K562 (cell line): ENCODE data around the gene NINL. TPM values are rescaled to one million over a fixed set of nuclear protein-coding genes. Genes with fewer than 3 reads are reported as not detected.

ENCODE experiments used
- ATAC-seq: fragments of 200-7000 bp; cut with Tn5 transposase; 3 replicates; pipeline ENCODE4 v1.9.1; 2020; ENCODE audit warnings: moderate library complexity
- BruUV-seq: library from RNA; stranded (reverse); fragments of 400-500 nt; replicated peaks from 2 replicates; lab custom pipeline; 2021; lab: Mats Ljungman, UMichigan
- CTCF ChIA-PET: fragments of 300-600 bp; formaldehyde crosslinking; extraction: SDS; loops from one replicate; lab custom pipeline; 2021; ENCODE audit warnings: low intra/inter-chr PET ratio; lab: Yijun Ruan, JAX
- POLR2A ChIA-PET: fragments of 300-600, 350-650 bp; sonication (Branson Sonifier 250); formaldehyde crosslinking; extraction: SDS; loops from one replicate; lab custom pipeline; 2021; ENCODE audit warnings: antibody characterized with exemption, inconsistent platforms; lab: Yijun Ruan, JAX
- DNase-seq, 4 experiments: peaks; one replicate each; pipeline versions ENCODE4 v3.0.0 to v3.0.0-alpha.2; 2011 to 2018; ENCODE audit warnings: low spot score in 3 of 4, mixed read lengths in 3 of 4; ENCODE audit errors: extremely low read depth in 1 of 4
- FAIRE-seq: peaks from 2 replicates; lab custom pipeline; 2011; peaks lifted over from hg19 to GRCh38; lab: Jason Lieb, UNC
- H2AFZ ChIP-seq: 2 replicates; pipeline ENCODE4 v1.6.0; 2011; ENCODE audit warnings: low read depth, low read length, control low read depth, inconsistent platforms
- H3K27ac ChIP-seq: fragments of 200-600 bp; 3 replicates; pipeline ENCODE4 v1.8.0; 2011; ENCODE audit warnings: low read depth, mild to moderate bottlenecking, control low read depth, inconsistent platforms, low read length, moderate library complexity, mixed read lengths; ENCODE audit errors: extremely low read depth
- H3K27me3 ChIP-seq, 2 experiments: fragments of 300-600 bp in 1 of 2; 2 replicates in 1 of 2; 3 replicates in 1 of 2; pipeline versions ENCODE4 v1.6.0 to v1.8.0; 2011; ENCODE audit warnings: inconsistent platforms in 2 of 2, low read length in 2 of 2, mild to moderate bottlenecking in 1 of 2, mixed read lengths in 1 of 2, moderate library complexity in 1 of 2; ENCODE audit not compliant: control insufficient read depth in 2 of 2, insufficient read depth in 2 of 2
- H3K36me3 ChIP-seq: fragments of 300-600 bp; 3 replicates; pipeline ENCODE4 v1.8.0; 2011; ENCODE audit warnings: mild to moderate bottlenecking, low read length, inconsistent platforms; ENCODE audit not compliant: control insufficient read depth, insufficient read depth
- H3K4me1 ChIP-seq, 2 experiments: fragments of 200-600 bp in 1 of 2; replicated peaks in 1 of 2; 2 replicates in 1 of 2; 3 replicates in 1 of 2; pipeline versions ENCODE4 v1.5.1 to v1.8.0; 2011; ENCODE audit warnings: inconsistent platforms in 2 of 2, low read length in 2 of 2, mild to moderate bottlenecking in 1 of 2, mixed read lengths in 1 of 2, moderate library complexity in 1 of 2; ENCODE audit not compliant: control insufficient read depth in 2 of 2, insufficient read depth in 2 of 2
- H3K4me2 ChIP-seq: 2 replicates; pipeline ENCODE4 v1.6.1; 2011; ENCODE audit warnings: low read length, control low read depth, inconsistent platforms, mixed read lengths; ENCODE audit not compliant: insufficient read depth
- H3K4me3 ChIP-seq: fragments of 200-600 bp; sonication (generic), shearing (Covaris generic); 2 replicates; pipeline ENCODE4 v1.5.1; 2016; ENCODE audit warnings: control low read depth, inconsistent platforms
- H3K79me2 ChIP-seq: fragments of 200-600 bp; 3 replicates; pipeline ENCODE4 v1.8.0; 2011; ENCODE audit warnings: low read length, inconsistent platforms; ENCODE audit not compliant: control insufficient read depth, insufficient read depth
- H3K9ac ChIP-seq, 2 experiments: 2 replicates each; pipeline versions ENCODE4 v1.6.0 to v1.6.1; 2011; ENCODE audit warnings: low read depth in 2 of 2, low read length in 2 of 2, control low read depth in 1 of 2, inconsistent platforms in 1 of 2, mild to moderate bottlenecking in 1 of 2, mixed read lengths in 1 of 2; ENCODE audit not compliant: insufficient read depth in 1 of 2
- H3K9me1 ChIP-seq: one replicate; pipeline ENCODE4 v1.6.0; 2011; ENCODE audit warnings: inconsistent platforms, mild to moderate bottlenecking, low read length, moderate library complexity; ENCODE audit not compliant: control insufficient read depth, insufficient read depth
- H3K9me3 ChIP-seq: replicated peaks from 2 replicates; pipeline ENCODE4 v1.5.1; 2011; ENCODE audit warnings: low read depth, low read length, inconsistent platforms; ENCODE audit not compliant: control insufficient read depth, insufficient read depth
- H4K20me1 ChIP-seq: replicated peaks from 2 replicates; pipeline ENCODE4 v1.6.1; 2011; ENCODE audit warnings: low read length, inconsistent platforms, mixed read lengths; ENCODE audit not compliant: control insufficient read depth, insufficient read depth
- GATAD2A ChIP-seq: fragments of 450-650 bp; IDR thresholded peaks from 2 replicates; pipeline ENCODE4 v1.6.1; 2017
- RB1 ChIP-seq: fragments of 450-650 bp; IDR thresholded peaks from 2 replicates; pipeline ENCODE4 v1.6.1; 2017; ENCODE audit warnings: low read depth, mild to moderate bottlenecking
- ZBTB17 ChIP-seq: fragments of 450-650 bp; formaldehyde crosslinking; IDR thresholded peaks from 2 replicates; pipeline ENCODE4 v1.4.0; 2020; ENCODE audit warnings: mild to moderate bottlenecking
- ZNF717 ChIP-seq: fragments of 250-450 bp; sonication (Bioruptor Pico); IDR thresholded peaks from 2 replicates; pipeline ENCODE4 v1.5.0; 2021
- WGBS: fragments of 100-300 bp; shearing (Covaris generic); methylation state at CpG from one replicate; pipeline ENCODE4 v1.1.6; 2016; ENCODE audit warnings: low coverage, mixed read lengths; ENCODE audit not compliant: insufficient coverage; ENCODE audit errors: missing lambda C conversion rate; 5-methylcytosine and 5-hydroxymethylcytosine counted together
- in situ Hi-C: fragments of 300-500 bp; cut with MboI; formaldehyde crosslinking; loops from 4 replicates; pipeline ENCODE4 v1.15.0; 2018; ENCODE audit warnings: inconsistent platforms, mixed read lengths
- intact Hi-C: fragments of 100-400 bp; cut with micrococcal nuclease; formaldehyde crosslinking; loops from 2 replicates; pipeline ENCODE4 v1.14.2; 2022
- polyA plus RNA-seq, 8 experiments: library from polyadenylated mRNA; depleted of rRNA in 4 of 8; stranded (reverse) in 5 of 8; unstranded in 3 of 8; fragments of >200 nt; fragmentation: Nextera tagmentation in 2 of 8; fragmentation: Illumina TruSeq in 1 of 8; extraction: Ambion mirVana in 2 of 8; extraction: Trizol in 1 of 8; gene quantifications; 2 replicates each; pipeline versions ENCODE4 v1.2.1 to v1.2.3, GENCODE V29; 2011 to 2014; ENCODE audit warnings: inconsistent platforms in 1 of 8, missing spikeins in 1 of 8
- total RNA-seq, 7 experiments: library from RNA; depleted of rRNA in 6 of 7; stranded (reverse); fragments of >200 nt in 6 of 7; fragmentation: Illumina TruSeq in 2 of 7; extraction: Trizol in 2 of 7; gene quantifications; 2 replicates each; pipeline versions ENCODE4 v1.2.1 to v1.2.3, GENCODE V29; 2011 to 2021; ENCODE audit warnings: low replicate concordance in 1 of 7
- TF ChIP-seq, protein P1 (sequence below): fragments of 450-650 bp; conservative IDR thresholded peaks from 2 replicates; pipeline ENCODE4 v1.6.1; 2016; ENCODE audit warnings: missing genetic modification characterization, low read depth, mild to moderate bottlenecking, control low read depth, missing compliant biosample characterization
- TF ChIP-seq, protein P2 (sequence below): sonication (generic); formaldehyde crosslinking; IDR thresholded peaks from 2 replicates; pipeline ENCODE4 v1.8.0; 2023; ENCODE audit warnings: mild to moderate bottlenecking, missing genetic modification reagents
- TF ChIP-seq, protein P3 (sequence below): fragments of 450-650 bp; IDR thresholded peaks from 2 replicates; pipeline ENCODE4 v1.6.1; 2016; ENCODE audit warnings: low read depth, mild to moderate bottlenecking, moderate library complexity

NINL gene
- total and polyA plus RNA-seq, 9 of the 15 experiments (the other 6 are each of a cell fraction or from before 2014, with no cell fraction given): 0.03 to 0.22 (median 0.05) TPM; not detected in 5

DNA sequence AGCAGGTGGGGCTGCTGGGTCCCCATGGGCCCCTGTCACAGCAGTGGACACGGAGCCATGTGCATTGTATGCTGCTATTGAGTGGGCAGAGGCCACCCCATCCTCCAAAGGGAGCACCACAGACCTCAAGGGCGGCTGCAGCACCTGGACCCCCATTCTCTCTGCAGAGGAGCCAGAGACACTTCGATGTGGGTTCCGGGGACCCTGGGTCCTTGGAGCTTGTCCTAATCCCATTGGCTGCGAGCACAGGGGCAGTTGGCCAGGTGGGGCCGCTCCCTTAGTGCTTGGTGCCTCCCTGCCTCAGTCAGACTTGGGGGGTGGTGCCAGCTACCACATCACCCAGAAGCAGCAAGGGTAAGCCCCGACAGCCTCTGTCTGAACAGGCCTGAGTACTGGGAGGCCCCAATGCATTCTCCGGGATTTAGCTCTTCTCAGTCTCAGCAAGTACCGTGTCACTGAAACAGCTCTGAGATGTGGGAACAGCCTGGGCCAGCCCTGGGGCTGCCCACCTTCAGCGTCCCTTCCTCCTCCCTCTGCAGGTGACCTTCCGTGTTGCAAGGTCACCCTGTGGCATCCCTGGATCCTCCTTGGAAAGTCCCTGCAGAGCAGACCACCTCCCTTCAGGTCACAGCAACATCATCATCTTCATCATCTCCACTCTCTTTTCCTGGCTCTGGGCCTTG is 104.0 kb downstream of the NINL start (continued):
- TF ChIP-seq, protein P1, sequence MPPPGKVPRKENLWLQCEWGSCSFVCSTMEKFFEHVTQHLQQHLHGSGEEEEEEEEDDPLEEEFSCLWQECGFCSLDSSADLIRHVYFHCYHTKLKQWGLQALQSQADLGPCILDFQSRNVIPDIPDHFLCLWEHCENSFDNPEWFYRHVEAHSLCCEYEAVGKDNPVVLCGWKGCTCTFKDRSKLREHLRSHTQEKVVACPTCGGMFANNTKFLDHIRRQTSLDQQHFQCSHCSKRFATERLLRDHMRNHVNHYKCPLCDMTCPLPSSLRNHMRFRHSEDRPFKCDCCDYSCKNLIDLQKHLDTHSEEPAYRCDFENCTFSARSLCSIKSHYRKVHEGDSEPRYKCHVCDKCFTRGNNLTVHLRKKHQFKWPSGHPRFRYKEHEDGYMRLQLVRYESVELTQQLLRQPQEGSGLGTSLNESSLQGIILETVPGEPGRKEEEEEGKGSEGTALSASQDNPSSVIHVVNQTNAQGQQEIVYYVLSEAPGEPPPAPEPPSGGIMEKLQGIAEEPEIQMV (tag): no peak
- TF ChIP-seq, protein P2, sequence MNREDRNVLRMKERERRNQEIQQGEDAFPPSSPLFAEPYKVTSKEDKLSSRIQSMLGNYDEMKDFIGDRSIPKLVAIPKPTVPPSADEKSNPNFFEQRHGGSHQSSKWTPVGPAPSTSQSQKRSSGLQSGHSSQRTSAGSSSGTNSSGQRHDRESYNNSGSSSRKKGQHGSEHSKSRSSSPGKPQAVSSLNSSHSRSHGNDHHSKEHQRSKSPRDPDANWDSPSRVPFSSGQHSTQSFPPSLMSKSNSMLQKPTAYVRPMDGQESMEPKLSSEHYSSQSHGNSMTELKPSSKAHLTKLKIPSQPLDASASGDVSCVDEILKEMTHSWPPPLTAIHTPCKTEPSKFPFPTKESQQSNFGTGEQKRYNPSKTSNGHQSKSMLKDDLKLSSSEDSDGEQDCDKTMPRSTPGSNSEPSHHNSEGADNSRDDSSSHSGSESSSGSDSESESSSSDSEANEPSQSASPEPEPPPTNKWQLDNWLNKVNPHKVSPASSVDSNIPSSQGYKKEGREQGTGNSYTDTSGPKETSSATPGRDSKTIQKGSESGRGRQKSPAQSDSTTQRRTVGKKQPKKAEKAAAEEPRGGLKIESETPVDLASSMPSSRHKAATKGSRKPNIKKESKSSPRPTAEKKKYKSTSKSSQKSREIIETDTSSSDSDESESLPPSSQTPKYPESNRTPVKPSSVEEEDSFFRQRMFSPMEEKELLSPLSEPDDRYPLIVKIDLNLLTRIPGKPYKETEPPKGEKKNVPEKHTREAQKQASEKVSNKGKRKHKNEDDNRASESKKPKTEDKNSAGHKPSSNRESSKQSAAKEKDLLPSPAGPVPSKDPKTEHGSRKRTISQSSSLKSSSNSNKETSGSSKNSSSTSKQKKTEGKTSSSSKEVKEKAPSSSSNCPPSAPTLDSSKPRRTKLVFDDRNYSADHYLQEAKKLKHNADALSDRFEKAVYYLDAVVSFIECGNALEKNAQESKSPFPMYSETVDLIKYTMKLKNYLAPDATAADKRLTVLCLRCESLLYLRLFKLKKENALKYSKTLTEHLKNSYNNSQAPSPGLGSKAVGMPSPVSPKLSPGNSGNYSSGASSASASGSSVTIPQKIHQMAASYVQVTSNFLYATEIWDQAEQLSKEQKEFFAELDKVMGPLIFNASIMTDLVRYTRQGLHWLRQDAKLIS (CRISPR knock-in tag): no peak
- TF ChIP-seq, all 486 proteins: peak for 0

DNA sequence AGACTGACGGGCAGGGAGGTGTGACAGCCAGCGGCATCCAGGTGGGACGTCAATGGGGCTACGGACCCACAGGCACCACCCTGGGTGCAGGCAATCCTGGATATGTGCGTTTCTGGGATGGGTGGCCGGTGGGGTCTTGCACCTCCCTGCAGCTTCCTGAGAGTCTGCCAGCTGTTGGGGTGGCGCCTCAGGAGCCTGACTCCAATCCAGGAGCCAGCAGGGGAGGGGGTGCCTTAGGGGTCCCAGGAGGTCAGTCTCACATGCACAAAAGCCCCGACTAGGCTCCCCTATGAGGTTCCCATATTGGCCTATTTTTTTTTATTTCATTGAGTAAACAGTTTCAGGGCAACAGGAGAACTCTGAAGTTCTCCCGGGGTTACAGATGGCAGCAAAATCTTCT is 104.5 kb downstream of the NINL start:
- H3K9me3 ChIP-seq: no peaks in the 10 kb centered on the region
- intact Hi-C loops (no loop called here), in situ Hi-C loops (no loop called here)
- ChIA-PET POLR2A (no interaction called here), CTCF (no interaction called here)
- no peaks in the 10 kb centered on the region for H4K20me1 ChIP-seq
- DNase-seq: no peak
- no peak overlapping the region for H3K27ac ChIP-seq
- TF ChIP-seq GATAD2A (no peak), ZNF717 (CRISPR knock-in tag) (no peak), RB1 (no peak), ZBTB17 (CRISPR knock-in tag) (no peak)
- TF ChIP-seq, protein P3, sequence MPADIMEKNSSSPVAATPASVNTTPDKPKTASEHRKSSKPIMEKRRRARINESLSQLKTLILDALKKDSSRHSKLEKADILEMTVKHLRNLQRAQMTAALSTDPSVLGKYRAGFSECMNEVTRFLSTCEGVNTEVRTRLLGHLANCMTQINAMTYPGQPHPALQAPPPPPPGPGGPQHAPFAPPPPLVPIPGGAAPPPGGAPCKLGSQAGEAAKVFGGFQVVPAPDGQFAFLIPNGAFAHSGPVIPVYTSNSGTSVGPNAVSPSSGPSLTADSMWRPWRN: no peak
- H2AFZ ChIP-seq: no peak overlapping the region
- H3K4me3 ChIP-seq: no peak overlapping the region
- no peaks in the 10 kb centered on the region for H3K36me3 ChIP-seq
- no peaks in the 10 kb centered on the region for H3K4me1 ChIP-seq
- H3K9ac ChIP-seq: no peak overlapping the region
- no TSS peak for BruUV-seq
- no peak for FAIRE-seq
- H3K9me1 ChIP-seq: no peaks in the 10 kb centered on the region
- ATAC-seq: no peak
- peaks cover 7 to 53% of the 10 kb centered on the region in 2 experiments; a peak in 4 of 5 replicates for H3K27me3 ChIP-seq
- WGBS: 0% methylated on average over 9 of the region's 9 CpGs
- no peak overlapping the region for H3K4me2 ChIP-seq
- no peaks in the 10 kb centered on the region for H3K79me2 ChIP-seq
